Measurements from ENCODE around the gene PPP1R8.

DNA sequence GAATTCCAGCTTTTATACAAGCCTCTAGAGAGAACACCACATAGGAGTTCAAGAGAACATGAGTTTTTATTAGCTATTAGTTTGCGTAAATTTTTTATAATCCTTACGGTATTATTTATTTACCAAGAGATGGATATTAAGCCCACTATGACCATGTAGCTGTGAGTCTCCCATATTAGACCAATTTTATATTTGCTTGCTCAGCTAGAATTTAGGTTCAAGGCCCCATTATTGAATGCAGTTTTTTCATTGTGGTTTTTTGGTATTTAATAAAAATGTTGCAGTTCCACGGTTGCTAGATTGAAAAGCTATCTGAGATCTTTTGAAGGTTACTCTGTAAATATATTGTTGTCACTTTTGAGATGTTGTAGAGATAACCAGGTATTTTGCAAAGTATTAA lies 2.9 kb downstream of the PPP1R8 start:
- TF ChIP-seq, protein P1, sequence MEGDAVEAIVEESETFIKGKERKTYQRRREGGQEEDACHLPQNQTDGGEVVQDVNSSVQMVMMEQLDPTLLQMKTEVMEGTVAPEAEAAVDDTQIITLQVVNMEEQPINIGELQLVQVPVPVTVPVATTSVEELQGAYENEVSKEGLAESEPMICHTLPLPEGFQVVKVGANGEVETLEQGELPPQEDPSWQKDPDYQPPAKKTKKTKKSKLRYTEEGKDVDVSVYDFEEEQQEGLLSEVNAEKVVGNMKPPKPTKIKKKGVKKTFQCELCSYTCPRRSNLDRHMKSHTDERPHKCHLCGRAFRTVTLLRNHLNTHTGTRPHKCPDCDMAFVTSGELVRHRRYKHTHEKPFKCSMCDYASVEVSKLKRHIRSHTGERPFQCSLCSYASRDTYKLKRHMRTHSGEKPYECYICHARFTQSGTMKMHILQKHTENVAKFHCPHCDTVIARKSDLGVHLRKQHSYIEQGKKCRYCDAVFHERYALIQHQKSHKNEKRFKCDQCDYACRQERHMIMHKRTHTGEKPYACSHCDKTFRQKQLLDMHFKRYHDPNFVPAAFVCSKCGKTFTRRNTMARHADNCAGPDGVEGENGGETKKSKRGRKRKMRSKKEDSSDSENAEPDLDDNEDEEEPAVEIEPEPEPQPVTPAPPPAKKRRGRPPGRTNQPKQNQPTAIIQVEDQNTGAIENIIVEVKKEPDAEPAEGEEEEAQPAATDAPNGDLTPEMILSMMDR (IDR thresholded peaks at IDR 0.05): no peak
- TF ChIP-seq POLR2A (IDR thresholded peaks at IDR 0.05): no peak
- TF ChIP-seq POLR2AphosphoS5 (IDR thresholded peaks at IDR 0.05): no peak

Measured in breast epithelium (tissue), 3 donors.